BLaER1 treated with 17β-estradiol and CSF1 and Interleukin-3, amounts not matched to agents 10 nM and 100 nM (cell line): ENCODE results near the gene BCKDHB.

Experiments used
- H3K27ac ChIP-seq, 11 experiments: shearing (Covaris generic); formaldehyde crosslinking; 2 replicates each; pipeline ENCODE4 v1.8.1; 2022
- H3K27me3 ChIP-seq, 11 experiments: shearing (Covaris generic); formaldehyde crosslinking; 2 replicates each; pipeline ENCODE4 v1.8.1; 2022
- H3K36me3 ChIP-seq, 11 experiments: shearing (Covaris generic); formaldehyde crosslinking; 2 replicates each; pipeline ENCODE4 v1.8.1; 2022
- H3K4me1 ChIP-seq, 10 experiments: shearing (Covaris generic); formaldehyde crosslinking; 2 replicates each; pipeline ENCODE4 v1.8.1; 2022
- H3K4me2 ChIP-seq, 11 experiments: shearing (Covaris generic); formaldehyde crosslinking; 2 replicates each; pipeline ENCODE4 v1.8.1; 2022
- H3K4me3 ChIP-seq, 10 experiments: shearing (Covaris generic); formaldehyde crosslinking; 2 replicates each; pipeline ENCODE4 v1.8.1; 2022
- H3K9ac ChIP-seq, 11 experiments: shearing (Covaris generic); formaldehyde crosslinking; 2 replicates each; pipeline ENCODE4 v1.8.1; 2022
- H3K9me3 ChIP-seq, 11 experiments: shearing (Covaris generic); formaldehyde crosslinking; replicated peaks in 1 of 11; 2 replicates each; pipeline ENCODE4 v1.8.1; 2022
- H4K20me1 ChIP-seq, 11 experiments: shearing (Covaris generic); formaldehyde crosslinking; 2 replicates each; pipeline ENCODE4 v1.8.1; 2022
- Cebpa-rat ChIP-seq, 11 experiments: shearing (Covaris generic); IDR thresholded peaks; 2 replicates each; pipeline ENCODE4 v1.8.1; 2022

Gene BCKDHB

GRCh38 chr6:80330961-80331360, 224.5 kb downstream of the BCKDHB start:
- Histone ChIP-seq H3K27ac (no peak overlapping the region), H3K9ac (no peak overlapping the region), H4K20me1 (no peaks in the 10 kb centered on the region), H3K27me3 (no peaks in the 10 kb centered on the region), H3K4me3 (no peak overlapping the region), H3K4me1 (no peaks in the 10 kb centered on the region), H3K4me2 (no peak overlapping the region), H3K36me3 (no peaks in the 10 kb centered on the region), H3K9me3 (no peaks in the 10 kb centered on the region)
- no peak for TF ChIP-seq Cebpa-rat (IDR thresholded peaks at IDR 0.05)

- Histone ChIP-seq H3K27ac (no peak overlapping the region), H3K4me2 (no peak overlapping the region), H3K36me3 (no peaks in the 10 kb centered on the region), H3K4me3 (no peak overlapping the region), H3K4me1 (no peaks in the 10 kb centered on the region), H4K20me1 (no peaks in the 10 kb centered on the region), H3K27me3 (no peaks in the 10 kb centered on the region), H3K9ac (no peak overlapping the region), H3K9me3 (no peaks in the 10 kb centered on the region)
- no peak for TF ChIP-seq Cebpa-rat (IDR thresholded peaks at IDR 0.05)
These were observed 225.1 kb downstream of the BCKDHB start for GRCh38 chr6:80331522-80331921.

- no peak overlapping the region for H3K4me2 ChIP-seq
These were observed 225.5 kb downstream of the BCKDHB start for GRCh38 chr6:80331974-80332373.

GRCh38 chr6:80333342-80333741, 226.9 kb downstream of the BCKDHB start:
- Histone ChIP-seq H3K4me2 (no peak overlapping the region), H3K27me3 (no peaks in the 10 kb centered on the region), H3K4me3 (no peak overlapping the region), H3K9me3 (no peaks in the 10 kb centered on the region), H4K20me1 (no peaks in the 10 kb centered on the region), H3K36me3 (no peaks in the 10 kb centered on the region), H3K9ac (no peak overlapping the region), H3K27ac (no peak overlapping the region), H3K4me1 (no peaks in the 10 kb centered on the region)
- TF ChIP-seq Cebpa-rat (IDR thresholded peaks at IDR 0.05) = no peak

More at GRCh38 chr6:80331974-80332373, 225.5 kb downstream of the BCKDHB start:
- H3K9me3 ChIP-seq = no peaks in the 10 kb centered on the region
- TF ChIP-seq Cebpa-rat (IDR thresholded peaks at IDR 0.05) = no peak
- H3K36me3 ChIP-seq = no peaks in the 10 kb centered on the region
- H3K9ac ChIP-seq = no peak overlapping the region
- H3K4me3 ChIP-seq = no peak overlapping the region
- H3K27ac ChIP-seq = no peak overlapping the region
- no peaks in the 10 kb centered on the region for H4K20me1 ChIP-seq
- H3K4me1 ChIP-seq = no peaks in the 10 kb centered on the region
- H3K27me3 ChIP-seq = no peaks in the 10 kb centered on the region

- Histone ChIP-seq H3K27me3 (no peaks in the 10 kb centered on the region), H3K9ac (no peak overlapping the region), H3K4me3 (no peak overlapping the region), H3K27ac (no peak overlapping the region), H3K9me3 (no peaks in the 10 kb centered on the region), H4K20me1 (no peaks in the 10 kb centered on the region), H3K36me3 (no peaks in the 10 kb centered on the region), H3K4me2 (no peak overlapping the region), H3K4me1 (no peaks in the 10 kb centered on the region)
- no peak for TF ChIP-seq Cebpa-rat (IDR thresholded peaks at IDR 0.05)
These were observed 228.7 kb downstream of the BCKDHB start for GRCh38 chr6:80335121-80335531.

GRCh38 chr6:80336911-80337310, 230.4 kb downstream of the BCKDHB start:
- no peak overlapping the region for H3K27ac ChIP-seq
- no peak overlapping the region for H3K9ac ChIP-seq
- no peaks in the 10 kb centered on the region for H3K27me3 ChIP-seq
- no peak for TF ChIP-seq Cebpa-rat (IDR thresholded peaks at IDR 0.05)
- no peak overlapping the region for H3K4me3 ChIP-seq
- H3K9me3 ChIP-seq = no peaks in the 10 kb centered on the region
- H3K4me1 ChIP-seq = no peaks in the 10 kb centered on the region
- H3K36me3 ChIP-seq = no peaks in the 10 kb centered on the region
- no peak overlapping the region for H3K4me2 ChIP-seq
- no peaks in the 10 kb centered on the region for H4K20me1 ChIP-seq

- no peak overlapping the region for H3K9ac ChIP-seq
- no peaks in the 10 kb centered on the region for H3K4me1 ChIP-seq
These were observed 231.8 kb downstream of the BCKDHB start for GRCh38 chr6:80338201-80338836.

GRCh38 chr6:80339421-80339820, 232.9 kb downstream of the BCKDHB start:
- no peaks in the 10 kb centered on the region for H3K36me3 ChIP-seq
- no peaks in the 10 kb centered on the region for H4K20me1 ChIP-seq
- TF ChIP-seq Cebpa-rat (IDR thresholded peaks at IDR 0.05) = no peak
- H3K4me3 ChIP-seq = no peak overlapping the region
- no peak overlapping the region for H3K4me2 ChIP-seq
- H3K27me3 ChIP-seq = no peaks in the 10 kb centered on the region
- no peaks in the 10 kb centered on the region for H3K9me3 ChIP-seq
- no peak overlapping the region for H3K9ac ChIP-seq
- no peak overlapping the region for H3K27ac ChIP-seq
- no peaks in the 10 kb centered on the region for H3K4me1 ChIP-seq

More at GRCh38 chr6:80338201-80338836, 231.8 kb downstream of the BCKDHB start:
- Histone ChIP-seq H3K4me3 (no peak overlapping the region), H3K36me3 (no peaks in the 10 kb centered on the region), H3K27ac (no peak overlapping the region), H3K27me3 (no peaks in the 10 kb centered on the region), H3K4me2 (no peak overlapping the region), H3K9me3 (no peaks in the 10 kb centered on the region), H4K20me1 (no peaks in the 10 kb centered on the region)
- TF ChIP-seq Cebpa-rat (IDR thresholded peaks at IDR 0.05) = no peak

- H4K20me1 ChIP-seq = no peaks in the 10 kb centered on the region
- H3K27ac ChIP-seq = no peak overlapping the region
- H3K9me3 ChIP-seq = no peaks in the 10 kb centered on the region
- TF ChIP-seq Cebpa-rat (IDR thresholded peaks at IDR 0.05) = no peak
- H3K4me3 ChIP-seq = no peak overlapping the region
- no peaks in the 10 kb centered on the region for H3K36me3 ChIP-seq
- no peaks in the 10 kb centered on the region for H3K27me3 ChIP-seq
- H3K4me2 ChIP-seq = no peak overlapping the region
- H3K4me1 ChIP-seq = no peaks in the 10 kb centered on the region
- H3K9ac ChIP-seq = no peak overlapping the region
These were observed 233.8 kb downstream of the BCKDHB start for GRCh38 chr6:80340280-80340679.

GRCh38 chr6:80340686-80341085, 234.2 kb downstream of the BCKDHB start:
- H3K27ac ChIP-seq = no peak overlapping the region
- H3K36me3 ChIP-seq = no peaks in the 10 kb centered on the region
- H3K27me3 ChIP-seq = no peaks in the 10 kb centered on the region
- H3K4me1 ChIP-seq = no peaks in the 10 kb centered on the region
- no peak overlapping the region for H3K9ac ChIP-seq
- no peak for TF ChIP-seq Cebpa-rat (IDR thresholded peaks at IDR 0.05)
- H4K20me1 ChIP-seq = no peaks in the 10 kb centered on the region
- H3K4me2 ChIP-seq = no peak overlapping the region
- no peak overlapping the region for H3K4me3 ChIP-seq
- no peaks in the 10 kb centered on the region for H3K9me3 ChIP-seq
